Measurements from ENCODE around the gene PRR23B.
"Not testable (repeated sequence)": the region's sequence is repeated elsewhere in the genome, so short reads cannot be mapped to it uniquely, and the experiment has no call there.

The PRR23B gene

DNA sequence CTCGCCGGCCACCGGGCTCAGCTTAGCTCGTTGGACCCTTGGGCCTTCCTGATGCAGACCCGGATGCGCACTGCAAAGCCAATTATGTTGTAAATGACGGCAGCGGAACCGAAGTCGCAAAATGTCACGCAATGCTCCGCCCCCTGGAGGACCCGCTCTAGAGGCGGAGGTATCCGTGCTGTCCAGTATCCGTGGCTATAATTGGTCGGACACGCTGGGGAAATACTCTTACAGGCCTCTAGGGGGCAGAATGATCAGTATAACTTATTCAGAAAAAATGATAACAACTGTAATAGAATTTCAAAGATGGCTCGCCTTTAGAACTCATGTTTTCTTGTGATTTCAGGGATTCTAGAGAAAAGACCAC is at the start of gene PRR23B:
Gene PRR23B, minus strand, starts transcription at position 59 of the 367 bp plus-strand sequence. CDS start 265 bp downstream, outside the sequence.
- no peak for DNase-seq

GRCh38 chr3:139062918-139063317 is 42.2 kb upstream of the PRR23B start:
- DNase-seq = no peak

DNA sequence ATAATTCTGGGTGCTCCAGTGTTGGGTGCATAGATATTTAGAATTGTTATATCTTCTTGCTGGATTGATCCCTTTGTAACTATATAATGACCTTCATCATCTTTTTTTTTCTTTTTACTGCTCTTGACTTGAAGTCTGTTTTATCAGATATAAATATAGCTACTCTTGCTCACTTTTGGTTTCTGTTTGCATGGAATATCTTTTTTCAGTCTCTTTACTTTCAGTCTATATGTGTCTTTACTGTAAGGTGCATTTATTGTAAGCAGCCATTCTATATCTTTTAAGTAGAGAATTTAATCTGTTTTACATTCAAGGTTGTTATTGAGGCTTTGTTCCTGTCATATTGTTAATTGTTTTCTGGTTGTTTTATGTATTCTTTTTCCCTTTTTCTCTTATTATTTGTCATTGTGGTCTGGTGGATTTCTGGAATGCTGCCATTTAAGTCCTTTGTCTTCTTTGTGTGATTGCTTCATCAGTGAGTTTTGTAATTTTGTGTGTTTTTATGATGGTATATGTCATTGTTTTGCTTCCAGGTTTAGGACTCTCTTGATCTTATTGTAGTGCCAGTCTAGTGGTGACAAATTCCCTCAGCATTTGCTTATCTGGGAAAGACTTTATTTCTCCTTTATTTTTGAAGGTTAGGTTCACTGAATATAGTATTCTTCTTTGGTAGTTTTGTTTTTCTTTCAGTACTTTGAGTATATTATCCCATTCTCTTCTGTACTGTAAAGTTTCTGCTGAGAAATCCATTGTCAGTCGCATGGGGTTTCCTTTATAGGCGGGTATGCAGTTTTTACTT is 32.3 kb upstream of the PRR23B start:
- DNase-seq = no peak

DNA sequence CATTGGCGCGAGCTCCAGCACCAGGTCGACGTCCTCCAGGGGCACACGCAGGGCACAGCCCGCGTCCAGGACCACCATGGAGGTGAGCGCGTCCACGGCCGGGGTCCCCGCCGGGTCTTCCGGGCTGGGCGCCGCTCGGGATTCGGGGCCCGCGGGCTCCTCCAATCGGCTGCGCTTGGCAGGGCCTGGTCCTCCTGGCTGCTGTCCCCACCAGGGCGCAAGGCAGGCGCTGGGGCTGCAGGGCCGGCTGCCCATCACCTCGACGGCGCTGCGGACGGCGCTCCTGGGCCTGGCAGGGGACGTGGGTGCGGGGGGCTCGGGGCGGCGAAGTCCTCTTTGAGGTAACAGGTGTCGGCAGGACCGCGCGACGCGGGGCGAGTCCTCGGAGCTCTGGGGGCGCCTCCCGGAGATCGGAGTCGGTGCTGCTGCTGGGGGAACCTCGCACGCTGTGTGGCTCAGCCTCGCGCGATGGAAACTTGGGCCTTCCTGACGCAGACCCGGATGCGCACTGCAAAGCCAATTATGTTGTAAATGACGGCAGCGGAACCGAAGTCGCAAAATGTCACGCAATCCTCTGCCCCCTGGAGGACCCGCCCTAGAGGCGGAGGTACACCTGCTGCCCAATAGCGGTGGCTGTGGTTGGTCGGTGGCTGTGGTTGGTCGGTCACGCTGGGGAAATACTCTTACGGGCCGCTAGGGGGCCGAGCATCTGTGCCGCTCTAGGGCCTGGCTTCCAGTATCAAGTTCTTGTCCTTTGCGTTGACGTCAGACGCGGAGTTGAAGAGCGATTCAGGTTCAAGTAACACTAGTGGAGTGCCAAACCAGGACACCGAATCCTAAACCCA is 23.9 kb upstream of the PRR23B start, which contains the start of gene PRR23C:
Gene PRR23C, minus strand, starts transcription at position 527 of the 845 bp plus-strand sequence. Its CDS starts 272 bp downstream, at position 255.
- DNase-seq = no peak

DNA sequence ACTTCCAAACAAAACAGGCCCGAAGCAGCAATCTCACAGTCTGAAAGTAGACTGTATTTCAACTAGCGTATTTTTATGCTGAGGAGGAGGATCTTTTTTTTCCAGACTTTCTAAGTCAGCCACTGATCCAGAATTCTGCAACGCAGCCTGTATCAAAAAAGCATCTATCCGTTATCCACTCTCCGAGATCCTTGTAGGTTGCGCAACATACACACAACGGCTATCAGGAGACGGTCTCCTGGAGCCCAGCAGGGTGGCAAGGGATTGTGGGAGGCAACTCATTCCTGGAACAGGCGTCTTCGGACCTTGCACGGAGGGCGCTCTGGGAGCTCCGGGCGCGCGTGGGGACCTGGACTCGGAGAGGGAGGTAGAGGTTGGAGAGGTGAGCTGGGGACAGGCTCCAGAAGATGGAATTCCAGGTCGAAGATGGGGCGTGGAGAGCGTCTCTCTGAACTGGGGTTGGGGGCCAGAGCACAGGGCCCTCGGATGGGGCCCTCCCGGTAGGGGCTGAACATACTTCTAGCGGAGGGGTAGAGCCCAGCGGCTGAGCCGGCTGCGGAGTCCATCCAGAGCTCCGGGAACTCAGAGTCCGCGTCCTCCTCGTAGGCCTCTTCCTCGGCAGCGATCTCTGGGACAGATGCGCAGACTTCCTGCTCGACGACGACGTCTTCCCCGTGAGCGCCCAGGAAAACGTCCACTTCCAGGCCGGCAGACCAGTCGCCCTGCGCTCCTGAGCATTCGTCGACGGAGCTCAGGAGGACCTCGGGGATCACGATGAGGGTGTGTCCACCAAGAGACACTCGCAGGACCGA is 23.0 kb upstream of the PRR23B start:
- no peak for DNase-seq

GRCh38 chr3:139037478-139037877 is 16.8 kb upstream of the PRR23B start:
- DNase-seq = no peak

DNA sequence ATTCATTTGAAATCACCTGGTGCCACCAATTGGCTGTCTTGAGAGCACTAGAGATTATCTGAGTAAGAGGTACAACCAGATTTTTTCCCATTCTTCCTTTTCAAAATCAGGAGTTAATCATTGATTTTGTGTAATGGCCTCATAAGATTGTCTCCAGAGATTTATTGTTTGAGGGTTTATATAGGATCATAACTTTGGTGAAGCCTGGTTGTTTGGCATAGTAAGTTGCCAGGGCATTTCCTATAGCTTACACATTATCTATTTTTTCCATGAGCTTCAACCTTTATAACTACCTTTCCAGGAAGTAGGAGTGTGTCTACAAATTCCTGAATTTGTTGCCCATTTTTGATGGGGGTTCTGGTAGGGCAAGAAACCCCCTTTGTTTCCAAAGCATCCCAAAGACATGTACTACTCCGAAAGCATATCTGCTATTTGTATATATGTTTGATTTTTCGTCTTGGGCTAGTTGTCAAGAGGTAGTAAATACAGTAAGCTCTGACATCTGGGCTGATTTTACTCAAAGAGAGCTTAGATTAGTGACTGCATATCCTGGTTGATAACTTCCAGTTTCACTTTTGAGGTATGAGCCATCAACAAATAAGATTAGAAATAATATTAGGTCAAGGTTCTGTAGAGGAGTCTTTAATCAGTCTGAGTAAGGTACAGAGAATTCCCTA is 11.7 kb upstream of the PRR23B start:
- DNase-seq = no peak

DNA sequence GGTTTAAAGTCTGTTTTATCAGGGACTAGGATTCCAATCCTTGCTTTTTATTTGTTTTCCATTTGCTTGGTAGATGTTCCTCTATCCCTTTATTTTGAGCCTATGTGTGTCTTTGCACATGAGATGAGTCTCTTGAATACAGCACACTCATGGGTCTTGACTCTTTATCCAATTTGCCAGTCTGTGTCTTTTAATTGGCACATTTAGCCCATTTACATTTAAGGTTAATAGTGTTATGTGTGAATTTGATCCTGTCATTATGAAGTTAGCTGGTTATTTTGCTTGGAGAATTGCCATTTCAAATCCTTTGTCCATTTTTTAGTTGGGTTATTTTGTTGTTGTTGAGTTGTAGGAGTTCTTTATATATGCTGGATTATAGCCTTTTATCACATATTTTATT is 9.8 kb upstream of the PRR23B start:
- not testable (repeated sequence) for DNase-seq

- no peak for DNase-seq
Observed at GRCh38 chr3:139024968-139025367, 4.2 kb upstream of the PRR23B start.

DNA sequence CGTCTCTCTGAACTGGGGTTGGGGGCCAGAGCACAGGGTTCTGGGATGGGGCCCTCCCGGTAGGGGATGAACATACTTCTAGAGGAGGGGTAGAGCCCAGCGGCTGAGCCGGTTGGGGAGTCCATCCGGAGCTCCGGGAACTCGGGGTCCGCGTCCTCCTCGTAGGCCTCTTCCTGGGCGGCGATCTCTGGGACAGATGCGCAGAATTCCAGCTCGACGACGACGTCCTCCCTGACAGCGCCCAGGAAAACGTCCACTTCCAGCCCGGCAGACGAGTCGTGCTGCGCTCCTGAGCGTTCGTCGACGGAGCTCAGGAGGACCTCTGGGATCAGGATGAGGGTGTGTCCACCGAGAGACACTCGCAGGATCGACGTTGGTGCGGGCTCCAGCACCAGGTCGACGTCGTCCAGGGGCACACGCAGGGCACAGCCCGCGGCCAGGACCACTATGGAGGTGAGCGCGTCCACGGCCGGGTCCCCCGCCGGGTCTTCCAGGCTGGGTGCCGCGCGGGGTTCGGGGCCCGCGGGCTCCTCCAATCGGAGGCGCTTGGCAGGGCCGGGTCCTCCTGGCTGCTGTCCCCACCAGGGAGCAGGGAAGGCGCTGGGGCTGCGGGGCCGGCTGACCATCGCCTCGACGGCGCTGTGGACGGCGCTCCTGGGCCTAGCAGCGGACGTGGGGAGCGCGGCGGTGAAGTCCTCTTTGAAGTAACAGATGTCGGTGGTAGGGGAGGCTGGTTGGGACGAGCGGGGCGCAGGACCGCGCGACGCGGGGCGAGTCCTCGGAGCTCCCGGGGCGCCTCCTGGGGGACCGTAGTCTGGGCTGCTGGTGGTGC is 474 bp downstream of the PRR23B start:
- no peak for DNase-seq

- no peak for DNase-seq
Observed at GRCh38 chr3:139016430-139017048, 4.2 kb downstream of the PRR23B start.

DNA sequence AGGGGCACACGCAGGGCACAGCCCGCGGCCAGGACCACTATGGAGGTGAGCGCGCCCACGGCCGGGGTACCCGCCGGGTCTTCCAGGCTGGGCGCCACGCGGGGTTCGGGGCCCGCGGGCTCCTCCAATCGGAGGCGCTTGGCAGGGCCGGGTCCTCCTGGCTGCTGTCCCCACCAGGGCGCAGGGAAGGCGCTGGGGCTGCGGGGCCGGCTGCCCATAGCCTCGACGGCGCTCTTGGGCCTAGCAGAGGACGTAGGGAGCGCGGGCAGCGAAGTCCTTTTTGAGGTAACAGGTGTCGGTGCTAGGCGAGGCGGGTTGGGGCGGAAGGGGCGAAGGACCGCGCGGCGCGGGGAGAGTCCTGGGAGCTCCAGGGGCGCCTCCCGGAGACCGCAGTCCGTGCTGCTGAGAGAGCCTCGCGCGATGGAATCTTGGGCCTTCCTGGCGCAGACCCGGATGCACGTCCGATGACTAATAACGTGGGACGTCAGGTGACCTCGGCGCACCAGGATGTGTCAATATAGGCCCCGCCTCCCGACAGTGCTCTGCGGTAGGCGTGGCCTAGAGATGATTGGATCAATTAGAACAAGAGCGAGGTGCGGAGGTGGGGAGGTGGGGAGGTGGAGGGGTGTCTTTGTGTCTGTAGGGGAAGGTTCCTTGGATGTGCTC is 14.5 kb downstream of the PRR23B start, which contains the start of gene PRR23A:
Gene PRR23A, minus strand, starts transcription at position 218 of the 666 bp plus-strand sequence. Its CDS starts 0 bp downstream, at position 218.
- DNase-seq = no peak

- DNase-seq = no peak
Observed at GRCh38 chr3:139005356-139005993, 15.3 kb downstream of the PRR23B start.

DNA sequence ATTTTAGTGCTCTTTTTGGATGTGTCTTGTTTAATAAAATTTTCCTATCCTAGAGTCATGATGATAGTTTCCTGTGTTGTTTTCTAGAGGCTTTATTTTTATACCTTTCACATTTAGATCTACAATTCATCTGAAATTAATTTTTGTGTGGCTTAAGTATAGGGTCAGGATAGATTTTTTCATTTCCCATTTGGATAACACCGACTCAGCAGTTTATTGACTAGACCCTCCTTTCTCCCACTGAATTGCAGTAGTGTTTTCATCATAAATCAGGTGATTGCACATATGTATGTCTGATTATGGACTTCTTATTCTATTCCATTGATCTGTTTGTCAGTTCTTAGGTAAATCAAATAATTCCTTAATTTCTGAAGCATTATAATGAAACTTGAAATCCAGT is 25.0 kb downstream of the PRR23B start:
- no peak for DNase-seq

DNA sequence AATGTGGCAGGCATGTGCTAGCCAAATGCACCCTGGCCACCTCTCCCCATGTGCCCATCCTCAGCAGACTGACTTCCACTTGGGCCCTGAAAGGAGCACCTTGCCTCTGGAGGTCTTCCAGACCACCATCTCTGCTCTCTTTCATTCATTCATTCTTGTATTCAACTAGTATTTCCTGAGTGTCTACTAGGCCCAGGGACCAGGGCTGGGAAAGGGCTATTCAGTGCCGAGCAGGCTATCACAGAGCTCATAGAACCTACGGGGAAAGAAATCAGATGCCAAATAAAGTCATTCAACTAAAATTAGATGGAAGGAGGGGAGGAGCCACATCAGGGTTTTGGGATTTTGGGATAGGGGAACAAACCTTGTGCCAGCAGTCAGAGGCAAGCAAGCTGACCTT is 33.5 kb downstream of the PRR23B start:
- no peak for DNase-seq

DNA sequence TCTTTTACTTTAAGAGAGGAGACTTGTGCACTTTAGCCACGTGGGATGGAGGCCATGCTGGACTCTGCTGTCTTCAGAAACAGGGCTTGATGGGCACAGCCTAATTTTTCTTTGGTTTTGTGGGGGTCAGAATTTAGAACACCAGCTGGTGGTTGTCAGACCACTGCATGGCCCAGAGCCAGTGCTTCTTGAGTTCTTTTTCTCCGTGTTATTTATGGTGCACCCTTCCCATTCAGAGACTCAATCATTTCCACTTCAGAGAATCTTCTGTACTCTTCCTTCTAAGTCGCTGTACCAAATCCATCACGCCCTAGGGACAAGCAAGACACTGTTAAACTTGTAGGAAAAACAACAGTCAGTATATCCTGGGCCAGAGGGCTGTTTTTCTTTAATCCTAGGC is 34.8 kb downstream of the PRR23B start:
- no peak for DNase-seq

DNA sequence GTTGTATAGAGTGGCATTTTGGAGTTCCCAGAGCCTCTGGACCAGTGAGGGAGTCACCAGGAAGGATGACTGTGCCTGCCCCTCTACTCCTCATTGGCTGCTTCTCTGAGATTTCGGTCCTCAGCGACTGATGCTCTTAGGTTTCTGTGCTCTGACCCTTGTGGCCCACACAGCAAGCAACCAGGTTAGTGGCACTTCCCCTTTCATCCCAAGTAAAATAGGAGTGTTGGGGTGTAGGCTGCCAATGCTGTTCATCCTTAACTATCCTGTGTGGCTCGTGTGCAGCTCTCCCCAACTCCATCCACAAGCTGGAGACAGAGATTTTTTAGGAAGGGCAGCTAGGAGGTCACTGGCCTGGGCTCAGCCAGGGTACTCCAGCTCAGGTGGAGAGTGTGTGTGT is 35.9 kb downstream of the PRR23B start:
- no peak for DNase-seq

DNA sequence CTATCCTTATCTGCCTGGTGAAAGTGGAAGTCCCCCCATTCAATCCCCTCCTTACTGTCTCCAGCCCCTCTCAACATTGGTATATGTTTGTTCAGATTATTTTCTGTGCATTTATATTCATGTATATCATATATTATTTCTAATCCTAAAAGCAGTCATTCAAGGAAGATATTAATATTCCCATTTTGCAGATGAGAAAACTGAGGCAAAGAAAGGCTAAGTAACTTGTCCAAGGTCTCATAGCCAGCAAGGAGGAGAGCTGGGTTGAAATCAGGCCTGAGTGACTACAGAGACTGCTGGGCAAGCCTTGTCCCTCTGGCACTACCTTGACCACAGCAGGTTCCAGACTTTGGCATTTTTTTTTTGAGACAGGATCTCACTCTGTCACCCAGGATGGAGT is 44.7 kb downstream of the PRR23B start:
- DNase-seq = no peak

- no peak for DNase-seq
Observed at GRCh38 chr3:138975351-138975750, 45.4 kb downstream of the PRR23B start.

DNA sequence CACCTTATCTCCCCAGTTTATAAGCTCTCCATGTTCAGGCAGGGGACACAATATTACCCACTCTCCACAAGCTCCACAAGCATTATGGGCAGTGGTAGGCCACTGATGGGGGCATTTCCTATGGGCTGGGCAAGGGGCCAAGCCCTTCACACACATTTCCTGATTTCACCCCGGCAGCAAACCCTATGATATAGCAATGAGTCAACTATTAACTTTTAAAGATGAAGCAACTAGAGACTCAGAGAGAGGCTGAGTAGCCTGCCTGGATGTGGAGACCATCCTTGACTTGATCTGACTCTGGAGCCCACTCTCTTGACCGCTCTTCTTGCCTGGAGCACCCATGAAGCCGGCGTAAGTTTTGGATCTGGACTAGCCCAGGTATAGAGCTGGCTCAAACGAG is 46.3 kb downstream of the PRR23B start:
- DNase-seq = no peak
